Astrocyte of the hippocampus (primary cell): ENCODE results near the gene WT1.
"Not testable (repeated sequence)": the region's sequence is repeated elsewhere in the genome, so short reads cannot be mapped to it uniquely, and the experiment has no call there.

ENCODE experiments used
- DNase-seq: peaks from one replicate; pipeline ENCODE4 v3.0.0; 2011; ENCODE audit warnings: low read depth, low spot score

The WT1 gene

DNA sequence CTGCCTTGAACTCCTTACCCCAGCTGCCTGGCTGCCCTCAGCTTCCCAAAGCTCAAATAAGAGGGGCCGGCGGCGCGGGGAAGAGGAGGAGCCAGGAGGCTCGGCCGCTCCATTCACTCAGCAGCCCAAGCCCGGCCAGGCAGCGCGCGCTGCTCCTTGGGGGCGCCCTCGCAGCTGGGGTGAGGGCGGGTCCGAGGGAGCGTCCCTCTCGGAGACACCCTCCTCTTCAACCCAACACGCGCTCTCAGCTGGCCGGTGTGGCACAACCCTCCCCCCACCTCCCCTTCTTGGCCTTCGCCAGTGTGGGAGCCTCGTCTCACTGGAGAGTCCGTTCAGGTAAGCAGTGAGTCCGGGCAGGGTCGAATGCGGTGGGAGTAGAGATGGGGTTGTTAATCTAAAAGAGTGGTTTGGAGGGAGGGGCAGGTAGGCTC lies at the start of gene WT1:
Gene WT1 (minus strand): TSS at position 29 of the 431 bp plus-strand sequence.
- no peak for DNase-seq

DNA sequence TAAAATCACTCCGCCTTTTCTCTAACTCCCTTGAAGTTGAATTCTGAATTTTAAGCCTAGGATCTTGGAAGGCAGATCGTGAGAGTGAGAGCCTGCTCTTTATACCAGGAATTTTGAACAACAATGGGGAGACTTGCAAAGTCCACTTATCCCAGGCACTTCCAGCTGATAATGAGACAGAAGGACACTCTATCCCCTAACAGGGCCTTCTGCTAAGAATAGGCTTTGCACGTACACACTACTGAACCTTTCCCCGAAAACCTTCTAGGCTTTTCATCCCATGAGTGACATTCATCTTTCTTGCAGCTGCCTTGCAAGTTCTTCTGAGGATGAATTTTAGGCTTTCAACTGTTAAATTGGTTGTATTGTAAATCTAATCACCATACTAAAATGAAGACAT lies 44.0 kb upstream of the WT1 start:
- DNase-seq: no peak

DNA sequence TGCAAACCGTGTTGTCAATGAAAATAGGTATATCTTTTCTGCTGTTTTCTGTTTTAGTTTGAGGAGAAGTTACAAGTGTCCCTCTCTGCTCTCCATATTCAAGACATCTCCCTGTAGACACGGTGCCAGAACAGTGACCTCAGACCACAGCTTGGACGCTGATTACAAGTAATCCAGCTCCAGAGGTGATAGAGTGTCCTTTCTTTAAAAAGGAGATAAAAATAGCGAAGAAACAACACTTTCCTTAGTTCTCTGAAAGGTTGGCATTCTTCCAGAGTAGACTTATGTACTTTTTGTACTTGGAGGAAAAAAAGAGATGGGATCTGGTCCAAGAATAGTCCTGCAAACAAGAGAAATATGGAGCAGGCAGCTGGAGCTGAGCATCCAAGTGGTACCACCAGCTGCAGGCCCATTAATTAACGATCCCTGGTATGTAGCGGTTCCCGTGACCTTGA lies 43.0 kb upstream of the WT1 start:
- peak; percentile 2 for DNase-seq

DNA sequence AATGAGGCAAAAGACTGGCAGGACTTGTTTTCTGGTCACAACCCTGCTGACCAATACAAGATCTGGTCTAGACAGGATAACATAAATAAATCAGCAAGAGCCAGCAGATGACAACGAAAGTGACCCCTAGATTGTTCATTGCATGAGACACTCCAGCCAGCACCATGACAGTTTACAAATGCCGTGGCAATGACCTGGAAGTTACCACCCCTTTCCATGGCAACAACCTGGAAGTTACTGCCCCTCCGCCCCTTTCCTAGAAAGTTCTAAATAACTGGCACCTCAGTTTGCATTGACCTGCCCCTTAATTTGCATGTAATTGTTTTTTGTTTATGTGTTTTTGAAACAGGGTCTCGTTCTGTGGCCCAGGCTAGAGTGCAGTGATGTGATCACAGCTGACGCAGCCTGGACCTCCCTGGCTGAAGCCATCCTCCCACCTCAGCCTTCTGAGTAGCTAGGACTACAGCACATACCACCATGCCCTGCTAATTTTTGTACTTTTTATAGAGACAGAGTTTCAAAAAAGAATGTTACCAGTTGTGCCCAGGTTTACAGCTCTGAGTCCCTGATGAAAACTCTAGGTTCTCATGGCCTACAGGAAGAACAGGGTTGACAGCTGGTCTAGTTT lies 38.1 kb upstream of the WT1 start:
- DNase-seq: no peak

DNA sequence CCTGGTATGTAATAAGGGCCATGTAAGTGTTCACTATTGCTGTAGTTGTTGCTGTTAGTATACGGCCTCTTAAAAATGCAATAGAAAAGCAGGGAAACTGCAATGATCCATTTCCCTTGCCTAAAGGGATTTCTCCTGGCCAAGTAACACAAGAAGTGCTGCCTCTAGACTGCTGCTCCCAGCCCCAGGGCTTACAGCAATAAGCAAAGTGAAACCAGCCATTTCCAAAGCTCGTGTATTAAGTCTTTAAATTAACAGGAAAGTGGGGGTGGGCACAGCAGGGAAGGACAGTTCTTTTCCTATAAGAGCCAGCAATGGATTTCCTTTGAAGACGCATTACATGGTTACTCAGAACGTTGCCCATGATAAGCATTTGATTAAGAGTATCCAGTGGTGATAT lies 36.9 kb upstream of the WT1 start:
- DNase-seq: no peak

DNA sequence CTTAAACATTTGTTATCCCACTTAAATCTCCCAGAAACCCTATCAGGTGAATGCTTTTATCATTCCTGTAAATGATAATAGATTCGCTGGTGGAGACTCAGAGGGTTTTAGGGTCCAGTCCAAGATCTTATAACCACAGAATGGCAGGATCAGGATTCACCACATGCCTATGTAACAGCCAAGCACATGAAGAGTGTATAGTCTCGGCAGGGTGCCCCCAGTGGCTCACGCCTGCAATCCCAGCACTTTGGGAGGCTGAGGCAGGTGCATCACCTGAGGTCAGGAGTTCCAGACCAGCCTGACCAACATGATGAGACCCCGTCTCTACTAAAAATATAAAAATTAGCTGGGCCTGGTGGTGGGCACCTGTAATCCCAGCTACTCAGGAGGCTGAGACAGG lies 36.2 kb upstream of the WT1 start:
- not testable (repeated sequence) for DNase-seq

DNA sequence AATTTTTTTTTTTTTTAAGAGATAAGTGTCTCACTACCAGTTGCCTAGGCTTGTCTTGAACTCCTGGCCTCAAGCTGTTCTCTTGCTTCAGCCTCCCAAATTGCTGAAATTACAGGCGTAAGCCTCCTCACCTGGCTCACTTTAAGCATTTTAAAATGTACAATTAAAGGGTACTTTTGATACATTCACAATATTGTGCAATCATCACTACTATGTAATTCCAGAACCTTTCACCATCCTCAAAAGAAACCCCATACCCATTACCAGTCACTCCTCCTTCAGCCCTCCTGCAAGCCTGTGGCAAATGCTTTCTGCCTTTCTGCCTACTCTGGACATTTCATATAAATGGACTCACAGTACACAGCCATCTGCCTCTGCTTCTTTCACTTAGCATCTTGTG lies 34.5 kb upstream of the WT1 start:
- no peak for DNase-seq

DNA sequence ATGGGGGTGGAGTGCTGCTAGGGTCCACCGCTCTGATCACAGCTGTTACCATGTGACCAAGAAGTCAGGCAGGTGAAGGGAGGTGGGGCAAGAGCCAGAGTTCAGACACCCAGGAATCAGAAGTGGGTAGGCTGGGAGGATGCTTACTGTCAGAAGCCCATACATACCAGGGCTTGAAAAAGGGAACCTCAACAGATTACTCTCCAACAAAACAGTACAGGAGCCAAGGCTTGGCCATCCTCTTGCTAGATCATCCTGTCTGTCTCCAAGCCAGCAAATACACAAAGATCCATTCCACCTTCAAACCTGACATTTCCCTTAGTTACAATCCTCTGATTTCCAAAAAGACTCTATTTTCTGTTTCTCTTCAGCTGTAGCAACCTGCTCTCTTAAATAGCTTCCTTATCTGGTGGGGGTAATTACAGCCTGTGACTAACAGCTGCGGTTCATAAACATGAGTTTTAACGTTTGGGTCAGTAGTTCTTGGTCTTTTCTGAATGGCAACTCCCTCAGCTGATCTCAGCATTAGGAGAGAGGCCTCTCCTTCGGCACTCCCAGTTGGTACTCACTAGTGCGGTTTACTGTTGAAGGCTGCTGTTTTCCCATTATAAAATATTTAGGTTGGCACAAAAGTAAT lies 31.1 kb upstream of the WT1 start:
- no peak for DNase-seq

DNA sequence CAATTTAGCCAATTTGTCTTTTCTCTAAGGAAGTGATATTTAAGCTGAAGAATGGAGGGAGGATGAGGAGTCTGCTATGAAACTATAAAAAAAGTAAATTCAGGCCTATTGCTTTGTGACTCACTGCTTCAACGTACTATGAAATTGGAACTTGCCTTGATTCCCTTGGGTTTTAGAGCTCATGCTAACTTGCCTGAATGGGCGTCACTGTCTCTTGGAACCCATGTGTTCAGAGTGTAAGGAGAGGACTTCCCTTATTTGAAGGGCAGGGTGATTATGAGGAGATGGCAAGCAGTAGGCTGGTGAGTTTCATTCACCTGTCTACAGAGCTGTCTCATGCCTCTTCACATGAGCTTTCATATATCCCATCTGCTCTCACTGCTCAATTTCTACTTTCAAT lies 28.7 kb upstream of the WT1 start:
- DNase-seq: no peak

DNA sequence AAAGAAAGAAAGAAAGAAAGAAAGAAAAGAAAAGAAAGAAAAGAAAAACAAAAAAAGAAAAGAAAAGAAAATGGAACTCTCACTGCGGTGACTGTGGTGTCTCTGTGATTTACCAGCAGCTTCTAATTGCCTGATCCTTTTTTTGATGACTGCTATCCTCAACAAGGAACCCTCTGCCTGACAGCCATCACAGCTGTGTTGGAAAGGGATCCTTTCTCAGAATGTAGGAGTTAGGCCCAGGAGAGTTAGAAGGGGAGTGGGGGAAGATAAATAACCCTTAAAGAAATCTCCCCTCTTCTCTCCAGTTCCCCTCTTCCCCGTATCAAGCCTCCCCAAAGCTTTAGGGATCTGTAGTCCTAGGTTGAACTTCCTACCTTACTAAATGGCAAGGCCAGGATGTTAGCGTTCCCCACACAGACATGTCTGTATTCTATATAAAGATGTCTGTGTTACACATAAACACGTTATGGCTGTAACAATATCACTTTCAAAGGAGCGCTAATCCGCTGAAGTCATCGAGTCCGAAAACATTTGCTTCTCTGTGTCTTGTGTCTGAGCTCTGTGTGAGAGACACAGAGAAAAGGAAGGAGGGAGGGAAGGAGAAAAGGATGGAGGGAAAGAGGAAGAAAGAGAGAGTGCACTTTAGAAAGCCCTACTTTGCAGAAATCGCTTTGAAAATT lies 26.8 kb upstream of the WT1 start:
- no peak for DNase-seq

DNA sequence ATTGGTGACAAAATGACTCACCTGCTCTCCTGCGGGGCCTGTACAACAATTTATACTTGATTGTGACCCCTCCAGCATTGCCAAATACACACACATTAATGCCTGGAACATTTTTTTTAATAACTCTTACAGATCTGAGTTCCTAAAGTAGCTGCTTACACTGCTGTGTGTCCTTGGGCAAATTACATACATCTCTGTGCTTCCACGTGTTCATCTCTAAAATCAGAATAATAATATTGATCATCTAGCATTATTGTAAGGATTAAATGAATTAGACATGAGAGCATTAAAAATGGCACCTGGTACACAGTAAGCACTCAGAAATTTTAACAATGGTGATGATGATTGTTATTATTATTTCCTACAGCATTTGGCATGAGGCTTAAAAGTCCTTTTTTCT lies 21.5 kb upstream of the WT1 start:
- no peak for DNase-seq

DNA sequence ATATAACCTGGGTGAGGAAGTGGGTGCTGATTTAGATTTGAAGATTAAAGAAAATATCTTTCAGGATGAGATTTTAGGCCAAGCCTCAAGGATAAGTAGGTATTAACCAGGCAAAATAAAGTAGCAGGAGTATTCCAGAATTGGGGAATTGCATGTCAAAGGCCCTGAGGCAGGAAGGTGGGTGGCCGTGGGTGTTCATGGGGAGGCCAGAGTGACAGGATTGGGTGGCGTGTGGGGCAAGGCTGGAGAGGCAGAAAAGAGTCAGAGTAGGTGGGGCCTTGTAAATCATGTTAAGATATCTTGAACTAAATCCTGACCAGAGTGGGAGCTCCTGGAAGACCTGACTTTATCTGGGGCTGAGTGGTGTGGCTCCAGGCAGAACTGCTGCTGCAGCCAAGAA lies 19.7 kb upstream of the WT1 start:
- no peak for DNase-seq

DNA sequence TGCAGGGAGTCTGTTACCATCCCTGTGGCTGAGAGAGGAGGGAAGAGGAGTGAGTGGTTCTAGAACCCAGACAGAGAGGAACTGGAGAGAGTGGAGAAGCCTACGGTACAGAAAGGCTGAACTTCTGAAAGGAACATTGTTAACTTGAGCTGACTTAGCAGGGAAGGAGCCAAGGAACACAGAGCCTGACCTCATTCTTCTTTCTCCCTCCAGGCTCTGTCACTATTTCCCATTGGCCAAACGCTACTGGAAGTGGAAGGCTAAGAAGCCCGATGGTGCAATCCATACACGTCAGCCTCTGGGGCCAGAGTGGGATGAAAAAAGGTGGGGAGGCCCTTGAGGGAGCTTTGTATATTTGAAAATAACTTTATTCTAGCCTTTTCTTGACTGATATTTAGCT lies 16.5 kb upstream of the WT1 start:
- no peak for DNase-seq

DNA sequence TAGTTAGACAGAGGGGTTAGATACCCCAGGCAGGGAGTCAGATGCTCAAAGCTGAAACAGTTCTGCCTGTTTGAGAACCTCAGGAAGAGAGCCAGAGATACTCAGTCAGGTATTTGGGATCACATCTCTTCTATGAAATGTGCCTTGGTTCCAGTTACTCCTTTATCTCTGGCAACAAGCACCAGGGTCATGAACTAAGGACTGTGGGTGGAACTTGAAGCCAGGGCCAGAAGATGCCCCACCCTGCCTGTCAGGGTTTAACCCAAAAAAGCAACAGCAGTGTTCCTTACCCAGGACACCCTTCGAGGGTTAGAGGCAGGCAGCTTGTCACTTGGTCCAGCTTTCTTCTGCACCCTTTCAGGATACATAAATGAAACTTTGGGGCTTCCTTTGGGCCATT lies 15.0 kb upstream of the WT1 start:
- no peak for DNase-seq

DNA sequence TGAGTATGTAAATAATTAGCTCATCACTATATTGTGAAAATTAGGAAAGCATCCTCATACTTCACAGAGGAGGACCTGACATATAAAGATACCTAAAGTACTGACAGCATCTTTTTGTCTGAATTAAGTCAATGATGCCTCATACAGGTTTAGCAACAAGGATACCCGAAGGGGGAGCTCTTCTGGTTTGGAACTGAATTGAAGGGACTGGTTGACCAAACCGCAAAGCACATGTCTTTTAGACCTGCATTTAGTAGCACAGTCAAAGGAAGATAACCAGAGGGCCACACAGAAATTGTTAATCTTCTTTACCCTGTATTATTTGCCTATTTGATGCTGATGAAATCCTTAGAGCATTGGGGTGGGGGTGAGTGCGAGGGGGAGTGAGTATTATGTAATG lies 12.9 kb upstream of the WT1 start:
- DNase-seq: no peak

DNA sequence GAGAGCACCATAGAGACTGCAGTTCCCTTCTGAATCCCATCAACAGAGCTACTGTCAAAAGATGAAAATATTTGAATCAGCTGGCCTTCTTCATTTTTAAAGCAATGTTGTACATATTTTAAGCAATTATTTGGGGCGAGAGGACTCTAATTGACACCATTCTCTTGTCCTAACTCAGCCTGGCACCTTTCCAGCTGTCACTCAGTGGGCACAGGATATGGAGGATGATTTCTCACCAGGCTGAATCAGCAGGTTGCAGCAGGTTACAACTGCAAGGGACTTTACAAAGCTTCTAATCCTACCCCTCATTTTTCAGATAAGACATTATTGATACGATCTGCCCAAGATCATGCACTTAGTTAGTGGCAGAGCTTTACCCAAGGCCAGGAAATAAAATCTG lies 11.9 kb upstream of the WT1 start:
- DNase-seq: no peak

DNA sequence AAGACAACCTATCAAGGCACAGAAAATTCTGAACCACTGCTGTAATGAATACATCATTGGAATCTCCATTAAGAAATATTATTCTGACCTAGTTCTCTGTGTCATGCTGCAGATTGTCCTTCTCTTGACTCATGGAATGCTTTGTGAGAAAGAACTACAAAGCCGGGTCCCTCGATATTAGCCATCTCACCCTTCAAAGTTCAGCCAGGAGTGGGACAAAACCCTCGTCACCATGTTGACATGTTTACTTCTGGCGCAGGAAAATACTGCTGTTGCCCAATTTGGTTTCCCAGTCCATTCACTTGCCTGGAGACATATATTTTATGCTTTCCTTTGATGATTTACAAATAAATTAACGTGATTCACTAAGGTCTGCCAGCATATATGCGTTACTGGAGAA lies 10.9 kb upstream of the WT1 start:
- no peak for DNase-seq

DNA sequence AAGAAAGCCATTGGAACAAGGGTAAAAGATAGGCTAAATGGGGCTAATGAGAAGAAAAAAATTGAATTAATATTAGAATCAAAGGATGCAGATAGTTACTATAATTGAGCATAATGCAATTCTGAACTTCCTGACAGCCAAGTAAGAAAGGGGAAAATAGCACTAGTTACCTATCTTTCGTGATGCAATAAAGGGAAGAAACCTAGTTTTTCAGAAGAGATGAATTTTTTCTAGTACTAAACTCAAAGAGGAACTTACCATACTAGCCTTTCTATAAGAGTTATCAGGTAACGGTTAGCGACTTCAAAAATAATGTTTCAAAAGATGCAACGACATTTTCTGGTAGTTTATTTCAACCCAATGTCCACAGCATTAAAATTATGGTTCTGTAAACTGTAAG lies 8.8 kb upstream of the WT1 start:
- no peak for DNase-seq

DNA sequence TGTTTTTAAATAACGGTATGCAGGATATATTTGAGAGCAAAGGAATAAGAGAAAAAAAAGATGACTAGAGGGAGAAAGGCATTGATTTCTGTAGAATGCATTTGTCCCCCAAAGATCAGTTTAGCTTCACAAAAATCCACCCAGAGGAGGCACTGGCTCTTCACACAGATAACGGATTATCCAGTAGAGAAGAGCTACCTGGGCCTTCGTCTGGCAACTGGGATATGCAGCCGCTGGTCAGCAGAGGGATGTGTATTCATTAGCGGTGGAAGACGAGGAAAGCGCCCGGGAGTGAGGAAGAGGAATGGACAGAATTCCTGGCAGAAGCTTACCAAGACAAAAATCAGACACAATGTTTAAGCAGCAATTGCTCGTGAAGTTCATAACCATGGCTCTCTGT lies 5.6 kb upstream of the WT1 start:
- no peak for DNase-seq

DNA sequence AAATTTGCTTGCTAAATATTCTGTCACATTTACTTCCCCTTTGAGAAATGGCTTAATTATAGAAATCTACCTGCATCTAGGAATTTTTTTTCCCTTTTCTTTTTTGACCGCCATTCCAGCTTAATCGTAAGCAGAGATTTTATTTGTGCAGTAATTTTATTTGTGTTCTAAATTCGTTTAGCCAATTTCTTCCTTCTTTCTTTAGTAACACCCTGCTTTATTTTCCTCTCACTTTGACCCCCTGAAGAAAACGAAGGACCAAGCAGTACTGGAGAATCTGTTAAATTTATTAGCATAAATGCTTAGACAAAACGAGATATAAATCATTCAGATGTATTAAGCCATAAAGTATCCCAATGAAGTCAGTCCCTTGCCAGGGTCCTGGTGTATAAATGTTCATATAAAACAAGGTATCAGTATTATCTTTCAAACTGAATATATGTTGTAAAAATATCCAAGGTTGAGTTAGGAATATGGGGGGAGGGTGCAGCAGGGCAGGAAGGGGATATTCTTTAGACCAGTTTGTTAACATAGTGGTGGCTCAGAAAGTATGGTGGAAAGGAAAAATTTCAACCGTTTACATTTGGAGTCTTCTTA lies 5.1 kb upstream of the WT1 start:
- no peak for DNase-seq

DNA sequence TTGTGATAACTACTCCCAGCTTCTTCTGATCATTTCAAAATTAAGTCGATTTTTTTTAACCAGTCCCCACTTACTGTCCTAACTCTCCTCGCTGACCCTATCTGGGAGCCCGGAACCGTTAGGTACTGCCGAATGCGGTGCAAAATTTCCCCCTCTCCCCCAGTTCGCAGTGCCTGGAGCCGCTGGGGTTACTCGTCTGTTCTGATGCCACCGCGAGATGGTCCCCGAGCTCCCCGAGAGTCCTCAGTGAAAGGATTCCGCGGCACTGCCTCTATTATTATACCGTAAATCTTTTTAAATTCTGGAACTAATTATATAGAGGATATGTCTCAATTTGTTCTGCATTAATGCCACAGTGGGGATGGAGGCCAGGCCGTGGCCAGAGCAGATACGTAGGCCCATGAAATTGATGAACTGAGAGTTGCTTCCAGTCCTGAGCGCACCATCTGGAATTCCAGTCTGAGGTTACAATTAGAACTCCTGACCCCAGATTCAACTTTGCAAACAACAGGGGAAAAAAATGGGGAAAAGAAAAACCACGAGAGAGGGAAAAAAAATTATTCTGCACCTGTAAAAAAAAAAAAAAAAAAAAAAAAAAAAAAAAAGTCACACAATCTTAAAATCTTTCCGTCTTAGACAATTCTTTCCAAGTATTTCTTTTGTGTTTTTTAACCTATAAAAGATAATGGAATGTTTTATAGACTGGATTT lies 4.3 kb upstream of the WT1 start:
- no peak for DNase-seq

DNA sequence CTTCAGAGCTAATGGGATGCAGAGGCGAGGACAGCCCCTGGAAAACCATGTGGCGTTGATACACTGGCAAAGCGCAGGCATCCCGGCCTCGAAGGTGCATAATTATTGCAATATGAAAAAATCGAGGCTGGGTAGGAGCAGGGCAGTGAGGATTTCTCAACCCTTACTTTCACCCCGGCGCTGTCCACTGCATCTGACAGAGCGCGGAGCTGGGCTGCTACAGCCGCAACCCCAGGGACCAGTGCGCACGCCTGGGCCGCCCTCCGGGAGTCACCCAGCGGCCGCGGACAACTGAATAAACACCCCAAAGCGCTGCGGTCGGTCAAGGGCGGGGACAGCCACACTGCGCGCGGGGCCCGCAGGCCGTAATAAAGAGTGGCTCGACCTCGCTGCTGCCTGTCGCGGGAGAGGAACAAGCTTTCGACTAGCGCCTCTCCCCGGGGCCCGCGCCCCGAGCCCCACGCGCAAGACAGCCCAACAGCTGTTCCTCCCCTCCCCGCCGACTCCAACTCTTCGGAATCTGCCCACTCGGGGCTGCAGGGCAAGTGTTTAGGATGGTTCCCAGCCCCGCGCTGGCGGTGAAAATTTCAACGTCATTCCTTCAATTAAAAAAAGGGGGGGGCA lies 3.6 kb upstream of the WT1 start:
- peak; percentile 41 for DNase-seq
